ENCODE data around the gene HOXC13.

GRCh38 chr12:53931844-53932581 is 6.6 kb upstream of the HOXC13 start:
- TF ChIP-seq CTCF (IDR thresholded peaks at IDR 0.05) (no peak), POLR2A (IDR thresholded peaks at IDR 0.05) (no peak)
